Measurements from ENCODE around the gene UBQLN2.
"Not testable (repeated sequence)": the region's sequence is repeated elsewhere in the genome, so short reads cannot be mapped to it uniquely, and the experiment has no call there.

UBQLN2 gene

GRCh38 chrX:56563231-56564161 lies at the start of gene UBQLN2:
Gene UBQLN2 (plus strand): TSS chrX:56563627. CDS start chrX:56563874, 247 bp downstream.
- H3K36me3 ChIP-seq (ENCODE audit: control insufficient read depth, insufficient read depth, low read length) = no peaks in the 10 kb centered on the region
- H3K27me3 ChIP-seq (ENCODE audit: control insufficient read depth, insufficient read depth, low read length) = peaks cover 4% of the 10 kb centered on the region
- H3K9ac ChIP-seq (ENCODE audit: low read length) = peak within 1 kb of the TSS; percentile 68
- H3K27ac ChIP-seq (ENCODE audit: low read depth, low read length) = peak within 1 kb of the TSS; percentile 91
- H3K4me3 ChIP-seq (ENCODE audit: low read length) = peak within 1 kb of the TSS; percentile 76
- H3K4me1 ChIP-seq (ENCODE audit: control insufficient read depth, insufficient read depth, low read length) = no peaks in the 10 kb centered on the region

DNA sequence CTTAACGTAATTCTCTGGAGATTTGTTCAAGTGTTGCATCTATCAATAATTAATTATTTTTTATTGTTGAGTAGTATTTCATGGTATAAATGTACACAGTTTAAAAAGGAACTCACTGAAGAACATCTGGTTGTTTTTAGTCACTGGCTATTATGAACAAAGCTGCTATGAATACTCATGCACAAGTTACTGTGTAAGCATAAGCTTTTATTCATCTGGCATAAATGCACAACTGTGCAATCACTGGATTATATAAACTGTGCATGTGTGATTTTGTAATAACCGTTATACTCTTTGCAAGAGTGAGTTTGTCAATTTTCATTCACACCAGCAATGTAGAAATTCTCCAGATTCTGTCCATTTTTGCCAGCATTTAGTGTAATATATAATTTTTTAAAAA lies 43.8 kb upstream of the UBQLN2 start:
- H3K36me3 ChIP-seq (ENCODE audit: control insufficient read depth, insufficient read depth, low read length) = no peaks in the 10 kb centered on the region
- no peak overlapping the region for H3K9ac ChIP-seq (ENCODE audit: low read length)
- H3K4me1 ChIP-seq (ENCODE audit: control insufficient read depth, insufficient read depth, low read length) = no peaks in the 10 kb centered on the region
- no peak overlapping the region for H3K27ac ChIP-seq (ENCODE audit: low read depth, low read length)
- H3K27me3 ChIP-seq (ENCODE audit: control insufficient read depth, insufficient read depth, low read length) = no peaks in the 10 kb centered on the region
- H3K4me3 ChIP-seq (ENCODE audit: low read length) = no peak overlapping the region

DNA sequence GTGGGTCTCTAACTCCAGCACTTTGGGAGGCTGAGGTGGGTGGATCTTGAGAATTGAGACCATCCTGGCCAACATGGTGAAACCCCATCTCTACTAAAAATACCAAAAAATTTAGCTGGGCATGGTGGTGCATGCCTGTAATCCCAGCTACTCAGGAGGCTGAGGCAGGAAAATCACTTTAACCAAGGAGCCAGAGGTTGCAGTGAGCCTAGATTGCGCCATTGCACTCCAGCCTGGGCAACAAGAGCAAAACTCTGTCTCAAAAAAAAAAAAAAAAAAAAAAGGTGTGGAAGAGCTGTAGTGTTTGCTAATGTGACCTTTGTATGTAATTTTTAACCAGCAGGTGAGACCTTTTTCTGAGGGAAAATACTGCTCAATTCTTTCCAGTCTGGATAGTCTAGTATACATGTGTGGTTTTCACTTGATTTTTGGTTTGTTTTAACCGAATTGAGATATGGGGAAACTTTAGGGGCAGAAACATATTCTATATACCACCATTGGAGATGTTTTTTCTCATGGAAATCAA lies 33.9 kb upstream of the UBQLN2 start:
- not testable (repeated sequence) for H3K4me3 ChIP-seq (ENCODE audit: low read length); H3K4me1 ChIP-seq (ENCODE audit: control insufficient read depth, insufficient read depth, low read length); H3K27ac ChIP-seq (ENCODE audit: low read depth, low read length); H3K27me3 ChIP-seq (ENCODE audit: control insufficient read depth, insufficient read depth, low read length); H3K36me3 ChIP-seq (ENCODE audit: control insufficient read depth, insufficient read depth, low read length); H3K9ac ChIP-seq (ENCODE audit: low read length)

DNA sequence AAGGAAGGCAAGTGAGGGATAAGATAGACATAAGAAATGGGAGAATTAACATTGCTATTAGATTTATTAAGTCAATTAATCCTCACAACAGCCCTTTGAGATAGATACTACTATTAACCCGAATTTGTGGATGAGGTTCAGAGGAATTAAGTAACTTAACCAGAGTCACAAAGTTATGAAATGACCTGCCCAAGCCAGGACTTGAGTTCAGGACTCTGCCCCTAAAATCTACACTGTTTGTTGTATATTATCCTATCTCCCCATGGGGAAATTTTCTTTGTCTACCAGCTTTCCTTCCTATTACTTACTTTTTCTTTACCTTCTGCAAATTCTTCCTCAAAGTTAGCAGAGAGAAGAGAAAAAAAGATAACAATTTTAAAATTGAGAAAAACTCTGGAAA lies 33.4 kb upstream of the UBQLN2 start:
- Histone ChIP-seq H3K27me3 (ENCODE audit: control insufficient read depth, insufficient read depth, low read length) (no peaks in the 10 kb centered on the region), H3K4me3 (ENCODE audit: low read length) (no peak overlapping the region), H3K4me1 (ENCODE audit: control insufficient read depth, insufficient read depth, low read length) (no peaks in the 10 kb centered on the region), H3K9ac (ENCODE audit: low read length) (no peak overlapping the region), H3K27ac (ENCODE audit: low read depth, low read length) (no peak overlapping the region), H3K36me3 (ENCODE audit: control insufficient read depth, insufficient read depth, low read length) (no peaks in the 10 kb centered on the region)

DNA sequence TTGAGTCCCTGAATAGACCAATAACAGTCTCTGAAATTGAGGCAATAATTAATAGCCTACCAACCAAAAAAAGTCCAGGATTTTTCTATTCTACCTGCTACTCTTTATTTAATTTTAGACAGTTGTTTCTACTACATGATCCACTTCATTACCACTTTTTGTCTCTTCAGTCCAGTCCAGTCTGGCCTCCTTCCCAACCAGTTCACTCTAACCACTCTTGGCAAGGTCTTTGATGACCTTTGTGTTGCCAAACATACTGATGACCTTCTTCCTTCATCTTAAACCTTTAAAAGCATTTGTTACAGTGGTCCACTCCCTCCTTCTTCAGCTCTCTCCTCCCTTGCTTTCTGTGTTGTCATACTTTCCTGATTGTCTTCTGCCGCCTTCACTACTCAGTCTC lies 12.8 kb upstream of the UBQLN2 start:
- no peak overlapping the region for H3K27ac ChIP-seq (ENCODE audit: low read depth, low read length)
- no peaks in the 10 kb centered on the region for H3K27me3 ChIP-seq (ENCODE audit: control insufficient read depth, insufficient read depth, low read length)
- no peak overlapping the region for H3K9ac ChIP-seq (ENCODE audit: low read length)
- no peak overlapping the region for H3K4me3 ChIP-seq (ENCODE audit: low read length)
- H3K36me3 ChIP-seq (ENCODE audit: control insufficient read depth, insufficient read depth, low read length) = no peaks in the 10 kb centered on the region
- H3K4me1 ChIP-seq (ENCODE audit: control insufficient read depth, insufficient read depth, low read length) = no peaks in the 10 kb centered on the region

GRCh38 chrX:56554870-56555269 lies 8.6 kb upstream of the UBQLN2 start:
- H3K9ac ChIP-seq (ENCODE audit: low read length) = no peak overlapping the region
- no peaks in the 10 kb centered on the region for H3K27me3 ChIP-seq (ENCODE audit: control insufficient read depth, insufficient read depth, low read length)
- no peak overlapping the region for H3K27ac ChIP-seq (ENCODE audit: low read depth, low read length)
- no peaks in the 10 kb centered on the region for H3K36me3 ChIP-seq (ENCODE audit: control insufficient read depth, insufficient read depth, low read length)
- H3K4me1 ChIP-seq (ENCODE audit: control insufficient read depth, insufficient read depth, low read length) = no peaks in the 10 kb centered on the region
- no peak overlapping the region for H3K4me3 ChIP-seq (ENCODE audit: low read length)

DNA sequence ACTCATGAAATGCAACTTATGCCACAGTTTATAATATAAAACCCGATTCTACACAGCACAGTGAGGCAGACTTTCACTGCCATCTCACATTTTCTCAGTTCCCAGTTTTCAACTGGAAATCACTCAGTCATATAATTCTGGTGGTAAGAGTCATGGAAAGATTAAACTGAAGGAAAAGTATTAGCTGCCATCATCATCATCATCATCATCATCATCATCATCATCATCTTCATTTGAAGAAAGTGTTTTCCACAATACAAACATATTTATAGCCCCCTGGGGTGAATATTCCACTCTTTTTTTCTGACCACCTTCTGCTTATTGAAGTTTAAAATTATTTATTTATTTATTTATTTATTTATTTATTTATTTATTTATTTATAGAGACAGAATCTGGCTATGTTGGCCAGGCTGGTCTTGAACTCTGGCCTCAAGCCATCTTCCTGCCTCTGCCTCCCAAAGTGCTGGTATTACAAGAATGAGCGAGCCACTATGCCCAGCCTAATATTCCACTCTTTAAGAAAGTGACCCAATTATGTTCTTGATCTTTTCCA lies 6.0 kb upstream of the UBQLN2 start:
- H3K27ac ChIP-seq (ENCODE audit: low read depth, low read length) = no peak overlapping the region
- no peaks in the 10 kb centered on the region for H3K27me3 ChIP-seq (ENCODE audit: control insufficient read depth, insufficient read depth, low read length)
- no peak overlapping the region for H3K9ac ChIP-seq (ENCODE audit: low read length)
- no peaks in the 10 kb centered on the region for H3K4me1 ChIP-seq (ENCODE audit: control insufficient read depth, insufficient read depth, low read length)
- no peaks in the 10 kb centered on the region for H3K36me3 ChIP-seq (ENCODE audit: control insufficient read depth, insufficient read depth, low read length)
- H3K4me3 ChIP-seq (ENCODE audit: low read length) = no peak overlapping the region

DNA sequence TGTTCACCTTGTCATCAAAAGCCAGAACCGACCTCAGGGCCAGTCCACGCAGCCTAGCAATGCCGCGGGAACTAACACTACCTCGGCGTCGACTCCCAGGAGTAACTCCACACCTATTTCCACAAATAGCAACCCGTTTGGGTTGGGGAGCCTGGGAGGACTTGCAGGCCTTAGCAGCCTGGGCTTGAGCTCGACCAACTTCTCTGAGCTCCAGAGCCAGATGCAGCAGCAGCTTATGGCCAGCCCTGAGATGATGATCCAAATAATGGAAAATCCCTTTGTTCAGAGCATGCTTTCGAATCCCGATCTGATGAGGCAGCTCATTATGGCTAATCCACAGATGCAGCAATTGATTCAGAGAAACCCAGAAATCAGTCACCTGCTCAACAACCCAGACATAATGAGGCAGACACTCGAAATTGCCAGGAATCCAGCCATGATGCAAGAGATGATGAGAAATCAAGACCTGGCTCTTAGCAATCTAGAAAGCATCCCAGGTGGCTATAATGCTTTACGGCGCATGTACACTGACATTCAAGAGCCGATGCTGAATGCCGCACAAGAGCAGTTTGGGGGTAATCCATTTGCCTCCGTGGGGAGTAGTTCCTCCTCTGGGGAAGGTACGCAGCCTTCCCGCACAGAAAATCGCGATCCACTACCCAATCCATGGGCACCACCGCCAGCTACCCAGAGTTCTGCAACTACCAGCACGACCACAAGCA lies 898 bp downstream of the UBQLN2 start:
- Histone ChIP-seq H3K9ac (ENCODE audit: low read length) (peak overlapping the region; percentile 68), H3K36me3 (ENCODE audit: control insufficient read depth, insufficient read depth, low read length) (no peaks in the 10 kb centered on the region), H3K4me1 (ENCODE audit: control insufficient read depth, insufficient read depth, low read length) (no peaks in the 10 kb centered on the region), H3K27me3 (ENCODE audit: control insufficient read depth, insufficient read depth, low read length) (peaks cover 4% of the 10 kb centered on the region), H3K4me3 (ENCODE audit: low read length) (peak overlapping the region; percentile 76), H3K27ac (ENCODE audit: low read depth, low read length) (peak overlapping the region; percentile 91)

DNA sequence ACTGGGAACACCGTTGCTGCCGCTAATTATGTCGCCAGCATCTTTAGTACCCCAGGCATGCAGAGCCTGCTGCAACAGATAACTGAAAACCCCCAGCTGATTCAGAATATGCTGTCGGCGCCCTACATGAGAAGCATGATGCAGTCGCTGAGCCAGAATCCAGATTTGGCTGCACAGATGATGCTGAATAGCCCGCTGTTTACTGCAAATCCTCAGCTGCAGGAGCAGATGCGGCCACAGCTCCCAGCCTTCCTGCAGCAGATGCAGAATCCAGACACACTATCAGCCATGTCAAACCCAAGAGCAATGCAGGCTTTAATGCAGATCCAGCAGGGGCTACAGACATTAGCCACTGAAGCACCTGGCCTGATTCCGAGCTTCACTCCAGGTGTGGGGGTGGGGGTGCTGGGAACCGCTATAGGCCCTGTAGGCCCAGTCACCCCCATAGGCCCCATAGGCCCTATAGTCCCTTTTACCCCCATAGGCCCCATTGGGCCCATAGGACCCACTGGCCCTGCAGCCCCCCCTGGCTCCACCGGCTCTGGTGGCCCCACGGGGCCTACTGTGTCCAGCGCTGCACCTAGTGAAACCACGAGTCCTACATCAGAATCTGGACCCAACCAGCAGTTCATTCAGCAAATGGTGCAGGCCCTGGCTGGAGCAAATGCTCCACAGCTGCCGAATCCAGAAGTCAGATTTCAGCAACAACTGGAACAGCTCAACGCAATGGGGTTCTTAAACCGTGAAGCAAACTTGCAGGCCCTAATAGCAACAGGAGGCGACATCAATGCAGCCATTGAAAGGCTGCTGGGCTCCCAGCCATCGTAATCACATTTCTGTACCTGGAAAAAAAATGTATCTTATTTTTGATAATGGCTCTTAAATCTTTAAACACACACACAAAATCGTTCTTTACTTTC lies 1.8 kb downstream of the UBQLN2 start:
- peak overlapping the region; percentile 76 for H3K4me3 ChIP-seq (ENCODE audit: low read length)
- H3K9ac ChIP-seq (ENCODE audit: low read length) = no peak overlapping the region
- peak overlapping the region; percentile 91 for H3K27ac ChIP-seq (ENCODE audit: low read depth, low read length)
- peaks cover 4% of the 10 kb centered on the region for H3K27me3 ChIP-seq (ENCODE audit: control insufficient read depth, insufficient read depth, low read length)
- no peaks in the 10 kb centered on the region for H3K36me3 ChIP-seq (ENCODE audit: control insufficient read depth, insufficient read depth, low read length)
- H3K4me1 ChIP-seq (ENCODE audit: control insufficient read depth, insufficient read depth, low read length) = no peaks in the 10 kb centered on the region

- no peak overlapping the region for H3K4me3 ChIP-seq (ENCODE audit: low read length)
- no peaks in the 10 kb centered on the region for H3K4me1 ChIP-seq (ENCODE audit: control insufficient read depth, insufficient read depth, low read length)
- H3K36me3 ChIP-seq (ENCODE audit: control insufficient read depth, insufficient read depth, low read length) = no peaks in the 10 kb centered on the region
- H3K27me3 ChIP-seq (ENCODE audit: control insufficient read depth, insufficient read depth, low read length) = peaks cover 4% of the 10 kb centered on the region
- no peak overlapping the region for H3K9ac ChIP-seq (ENCODE audit: low read length)
- H3K27ac ChIP-seq (ENCODE audit: low read depth, low read length) = no peak overlapping the region
These were observed 6.1 kb downstream of the UBQLN2 start for GRCh38 chrX:56569378-56570057.

DNA sequence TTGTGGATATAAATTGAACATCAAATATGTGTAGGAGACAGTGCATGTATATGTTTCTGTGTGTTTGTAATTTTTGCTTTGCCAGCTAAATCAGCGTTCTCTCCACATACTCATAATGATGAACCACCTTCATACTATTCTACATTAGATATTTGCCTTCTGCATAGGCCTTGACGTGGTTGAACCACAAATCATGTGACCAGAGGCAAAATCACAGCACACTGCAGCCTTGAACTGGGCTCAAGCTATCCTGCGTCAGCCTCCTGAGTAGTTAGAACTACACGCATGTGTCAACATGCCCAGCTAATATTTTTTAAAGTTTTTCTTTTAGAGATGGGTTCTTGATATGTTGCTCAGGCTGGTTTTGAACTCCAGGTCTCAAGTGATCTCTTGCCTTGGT lies 9.5 kb downstream of the UBQLN2 start:
- Histone ChIP-seq H3K27ac (ENCODE audit: low read depth, low read length) (no peak overlapping the region), H3K4me1 (ENCODE audit: control insufficient read depth, insufficient read depth, low read length) (no peaks in the 10 kb centered on the region), H3K9ac (ENCODE audit: low read length) (no peak overlapping the region), H3K36me3 (ENCODE audit: control insufficient read depth, insufficient read depth, low read length) (no peaks in the 10 kb centered on the region), H3K4me3 (ENCODE audit: low read length) (no peak overlapping the region), H3K27me3 (ENCODE audit: control insufficient read depth, insufficient read depth, low read length) (no peaks in the 10 kb centered on the region)

All from rectal smooth muscle tissue (tissue), 1 donor.